GM19025 (cell line): Measurements from ENCODE around the gene RAET1E.
"Not testable (repeated sequence)": the region's sequence is repeated elsewhere in the genome, so short reads cannot be mapped to it uniquely, and the experiment has no call there.

Source experiments
- ATAC-seq: cut with Tn5 transposase; IDR thresholded peaks from one replicate; pipeline ENCODE4 v1.9.1; 2021; ENCODE audit warnings: mild to moderate bottlenecking, low read depth, moderate library complexity; ENCODE audit not compliant: unreplicated experiment

The RAET1E gene

GRCh38 chr6:149895048-149895590, 2.8 kb downstream of the RAET1E start:
- no peak for ATAC-seq

- ATAC-seq = not testable (repeated sequence)
Observed at GRCh38 chr6:149891864-149892263, 6.0 kb downstream of the RAET1E start.

- no peak for ATAC-seq
Observed at GRCh38 chr6:149891259-149891658, 6.7 kb downstream of the RAET1E start.

- no peak for ATAC-seq
Observed at GRCh38 chr6:149890629-149891045, 7.3 kb downstream of the RAET1E start.

GRCh38 chr6:149889326-149889725, 8.6 kb downstream of the RAET1E start:
- no peak for ATAC-seq

GRCh38 chr6:149888659-149889058, 9.3 kb downstream of the RAET1E start:
- no peak for ATAC-seq

GRCh38 chr6:149888093-149888492, 9.8 kb downstream of the RAET1E start:
- ATAC-seq = no peak

- ATAC-seq = no peak
Observed at GRCh38 chr6:149887343-149887742, 10.6 kb downstream of the RAET1E start.

- no peak for ATAC-seq
Observed at GRCh38 chr6:149885888-149886287, 12.0 kb downstream of the RAET1E start.

- no peak for ATAC-seq
Observed at GRCh38 chr6:149884617-149885016, 13.3 kb downstream of the RAET1E start.

GRCh38 chr6:149884215-149884614, 13.7 kb downstream of the RAET1E start:
- ATAC-seq = no peak

GRCh38 chr6:149881860-149882259, 16.1 kb downstream of the RAET1E start:
- ATAC-seq = no peak

GRCh38 chr6:149881066-149881766, 16.7 kb downstream of the RAET1E start:
- ATAC-seq = no peak

- no peak for ATAC-seq
Observed at GRCh38 chr6:149877659-149878058, 20.3 kb downstream of the RAET1E start.

- no peak for ATAC-seq
Observed at GRCh38 chr6:149876241-149876933, 21.5 kb downstream of the RAET1E start.

- ATAC-seq = no peak
Observed at GRCh38 chr6:149872233-149872632, 25.7 kb downstream of the RAET1E start.

GRCh38 chr6:149871182-149871581, 26.7 kb downstream of the RAET1E start:
- no peak for ATAC-seq

- ATAC-seq = no peak
Observed at GRCh38 chr6:149869275-149869892, 28.5 kb downstream of the RAET1E start.

- no peak for ATAC-seq
Observed at GRCh38 chr6:149867876-149868640, 29.9 kb downstream of the RAET1E start.
